DMS53 (cell line): ENCODE results near the gene CHAD.
"Not testable (repeated sequence)": the region's sequence is repeated elsewhere in the genome, so short reads cannot be mapped to it uniquely, and the experiment has no call there.

ENCODE experiments used
- DNase-seq: peaks from one replicate; lab custom pipeline; 2025; lab: John Stamatoyannopoulos, UW

CHAD gene

GRCh38 chr17:50495217-50495823 lies 26.6 kb upstream of the CHAD start:
- DNase-seq = no peak

DNA sequence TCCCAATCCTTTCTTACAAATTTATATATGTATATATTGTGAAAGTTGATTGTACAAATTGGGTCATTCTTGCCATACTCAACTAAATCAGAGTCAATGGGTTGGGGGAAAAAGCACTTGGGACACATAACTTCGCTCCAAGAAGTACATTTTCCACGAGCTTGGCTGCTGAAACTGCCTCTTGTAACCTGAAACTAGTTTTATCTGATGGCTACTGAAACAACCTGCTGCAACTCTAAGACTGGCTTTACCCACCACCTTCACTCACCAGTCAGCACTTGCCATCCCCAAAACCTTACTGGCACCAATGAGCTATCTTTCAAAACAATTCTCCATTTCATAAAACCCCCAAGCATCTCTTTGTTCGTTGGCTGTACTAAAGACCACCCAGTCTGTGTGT lies 25.1 kb upstream of the CHAD start:
- DNase-seq = no peak

GRCh38 chr17:50492214-50492613 lies 23.5 kb upstream of the CHAD start:
- DNase-seq = no peak

DNA sequence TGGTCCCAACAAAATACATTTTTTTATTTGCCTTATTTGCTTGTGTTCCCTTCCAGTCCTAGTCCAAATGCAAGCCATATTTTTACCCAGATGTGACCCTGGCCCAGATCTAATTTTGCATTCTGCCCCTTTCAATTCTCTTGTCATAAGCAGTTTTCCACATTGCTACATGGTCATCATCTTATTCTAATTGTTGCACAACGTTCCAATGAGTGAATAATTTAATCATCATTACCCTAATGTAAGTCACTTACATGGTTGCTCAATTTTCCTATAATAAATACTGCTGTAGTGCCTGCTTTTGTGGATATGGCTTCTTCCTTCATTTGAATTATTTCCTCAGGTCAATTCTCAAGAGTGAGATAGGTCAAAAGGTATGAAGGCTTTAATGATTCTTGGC lies 22.8 kb upstream of the CHAD start:
- no peak for DNase-seq

DNA sequence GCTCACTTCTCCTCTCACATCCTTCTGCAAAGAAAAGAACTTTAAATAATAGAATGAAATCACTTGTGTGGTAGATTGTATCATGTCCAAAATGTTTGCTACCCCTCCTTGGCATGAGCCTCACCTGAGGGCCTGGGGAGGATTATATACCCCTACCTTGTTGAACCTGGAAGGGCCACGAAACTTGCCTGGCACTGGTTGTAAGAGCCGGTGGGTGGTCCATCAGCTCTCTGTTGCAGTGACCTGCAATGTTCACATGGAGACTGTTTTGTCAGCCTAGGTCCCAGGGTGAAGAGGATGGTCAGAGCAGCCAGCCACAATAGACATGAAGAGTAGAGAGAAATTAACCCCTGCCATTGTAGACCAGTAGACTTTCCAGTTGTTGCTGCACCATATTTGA lies 20.2 kb upstream of the CHAD start:
- DNase-seq = no peak

DNA sequence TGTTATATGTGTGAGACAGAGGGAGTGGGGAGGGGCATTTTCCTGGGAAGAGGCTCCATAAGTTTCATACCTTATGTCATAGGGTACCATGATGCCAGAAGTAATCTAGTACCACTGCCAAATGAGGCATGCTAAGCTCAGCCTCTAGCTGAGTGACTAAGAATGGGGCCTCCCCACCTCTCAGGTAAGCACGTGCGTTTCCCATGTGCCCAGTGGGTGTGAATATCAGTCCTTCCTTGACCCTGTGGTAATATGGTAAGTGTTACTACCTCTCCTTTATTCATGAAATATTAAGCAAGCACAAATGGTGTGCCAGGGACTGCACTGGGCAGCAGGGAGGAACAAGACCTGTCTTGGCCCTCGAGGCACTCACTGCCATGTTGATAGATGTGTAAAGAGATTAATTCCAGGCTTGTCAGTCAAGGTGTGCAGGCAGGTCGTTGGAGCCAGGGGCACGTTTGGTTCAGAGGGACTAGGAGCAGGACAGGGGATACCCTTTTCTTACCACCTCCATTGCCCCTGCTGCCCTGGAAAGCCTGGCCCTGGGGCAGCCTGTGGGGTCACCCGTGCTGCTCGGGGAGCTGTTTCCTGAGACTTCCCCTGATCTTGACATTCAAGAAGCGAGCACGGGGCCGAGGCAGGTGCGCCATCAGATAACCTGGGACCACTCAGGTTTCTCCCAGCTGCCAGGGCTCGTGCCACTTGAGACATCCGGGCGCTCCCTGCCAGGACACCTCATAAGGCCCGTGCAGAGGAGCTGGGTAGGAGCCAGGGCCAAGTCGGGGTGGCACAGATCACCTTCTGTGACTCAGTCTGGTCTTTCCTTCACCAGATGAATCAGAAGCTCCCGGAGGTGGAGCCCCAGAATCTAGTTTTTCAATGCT lies 18.8 kb upstream of the CHAD start:
- DNase-seq = no peak

GRCh38 chr17:50484386-50485155 lies 15.9 kb upstream of the CHAD start:
- no peak for DNase-seq

DNA sequence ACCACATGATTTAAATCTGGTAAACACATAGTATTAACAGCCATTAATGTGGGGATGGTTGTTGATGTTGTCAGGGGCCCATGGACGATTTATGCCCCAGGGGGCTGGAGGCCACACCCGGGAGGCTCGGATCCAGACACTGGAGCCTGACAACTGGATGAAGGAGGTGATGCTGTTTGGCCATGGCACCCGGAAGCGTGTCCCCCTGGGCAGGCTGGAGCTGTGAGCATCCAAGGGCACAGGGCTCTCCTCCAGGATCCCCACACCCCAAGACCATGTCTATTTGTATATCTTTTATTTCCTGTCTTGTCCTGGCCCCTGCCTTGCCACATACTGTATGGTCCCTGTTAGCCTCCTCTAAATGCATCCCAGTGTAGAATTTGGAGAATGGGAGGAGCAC lies 14.6 kb upstream of the CHAD start:
- DNase-seq = no peak

DNA sequence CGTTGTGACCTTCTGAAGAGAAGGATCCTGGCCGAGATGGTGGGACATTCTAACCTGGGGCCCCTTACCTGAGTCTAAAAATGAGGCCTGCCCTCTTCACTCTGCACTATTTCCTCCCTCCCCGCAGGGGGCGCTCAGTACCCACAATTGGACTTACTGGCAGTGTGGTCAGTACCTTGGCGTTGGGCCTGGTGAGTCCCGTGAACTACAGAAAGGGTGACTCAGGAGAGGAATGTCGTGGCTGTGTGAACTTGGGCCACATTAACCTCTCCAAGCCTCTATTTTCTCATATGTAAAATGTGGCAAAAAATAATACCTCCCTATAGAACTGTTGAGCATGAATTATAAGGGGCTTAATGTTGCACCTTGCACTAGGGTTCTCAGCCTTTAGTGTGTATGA lies 13.8 kb upstream of the CHAD start:
- DNase-seq = peak; percentile 96

DNA sequence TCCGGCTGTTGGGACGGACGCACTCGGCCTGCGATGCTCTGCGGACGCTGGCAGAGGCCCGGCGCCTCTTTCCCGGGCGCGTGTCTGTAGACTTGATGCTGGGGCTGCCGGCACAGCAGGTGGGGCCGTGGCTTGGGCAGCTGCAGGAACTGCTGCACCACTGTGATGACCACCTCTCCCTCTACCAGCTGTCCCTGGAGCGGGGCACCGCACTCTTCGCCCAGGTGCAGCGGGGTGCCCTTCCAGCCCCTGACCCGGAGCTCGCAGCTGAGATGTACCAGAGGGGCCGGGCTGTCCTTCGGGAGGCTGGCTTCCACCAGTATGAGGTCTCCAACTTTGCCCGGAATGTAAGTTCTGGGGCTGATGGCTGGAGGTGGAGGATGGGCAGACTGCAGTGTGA lies 13.4 kb upstream of the CHAD start:
- peak; percentile 48 for DNase-seq

GRCh38 chr17:50481648-50482047 lies 13.0 kb upstream of the CHAD start:
- DNase-seq = no peak

DNA sequence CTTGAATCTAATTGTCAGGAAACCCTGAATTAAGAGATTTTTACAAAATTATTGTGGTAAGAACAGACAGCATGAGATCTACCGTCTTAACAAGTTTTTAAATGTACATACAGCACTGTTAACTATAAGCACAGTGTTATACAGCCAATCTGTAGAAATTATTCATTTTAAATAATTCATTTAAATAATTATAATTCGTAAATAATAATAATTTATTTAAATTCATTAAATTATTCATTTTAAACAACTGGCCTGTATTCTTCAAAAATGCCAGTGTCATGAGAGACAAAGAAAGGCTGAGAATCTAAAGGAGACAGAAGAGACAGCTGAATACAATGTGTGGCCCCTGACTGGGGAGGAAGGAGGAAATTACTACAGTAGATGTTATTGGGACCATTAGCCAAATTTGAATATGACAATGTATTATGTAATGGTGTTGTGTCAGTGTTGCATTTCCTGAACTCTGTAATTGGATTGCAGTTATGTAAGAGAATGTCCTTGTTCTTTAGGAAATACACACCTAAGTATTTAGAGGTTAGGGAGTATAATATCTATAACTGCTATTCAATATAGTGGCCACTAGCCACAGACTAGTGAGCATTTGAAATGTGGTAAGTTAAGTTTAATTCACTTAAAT lies 12.3 kb upstream of the CHAD start:
- peak; percentile 31 for DNase-seq

- DNase-seq = no peak
These were observed 11.6 kb upstream of the CHAD start for GRCh38 chr17:50480142-50480764.

DNA sequence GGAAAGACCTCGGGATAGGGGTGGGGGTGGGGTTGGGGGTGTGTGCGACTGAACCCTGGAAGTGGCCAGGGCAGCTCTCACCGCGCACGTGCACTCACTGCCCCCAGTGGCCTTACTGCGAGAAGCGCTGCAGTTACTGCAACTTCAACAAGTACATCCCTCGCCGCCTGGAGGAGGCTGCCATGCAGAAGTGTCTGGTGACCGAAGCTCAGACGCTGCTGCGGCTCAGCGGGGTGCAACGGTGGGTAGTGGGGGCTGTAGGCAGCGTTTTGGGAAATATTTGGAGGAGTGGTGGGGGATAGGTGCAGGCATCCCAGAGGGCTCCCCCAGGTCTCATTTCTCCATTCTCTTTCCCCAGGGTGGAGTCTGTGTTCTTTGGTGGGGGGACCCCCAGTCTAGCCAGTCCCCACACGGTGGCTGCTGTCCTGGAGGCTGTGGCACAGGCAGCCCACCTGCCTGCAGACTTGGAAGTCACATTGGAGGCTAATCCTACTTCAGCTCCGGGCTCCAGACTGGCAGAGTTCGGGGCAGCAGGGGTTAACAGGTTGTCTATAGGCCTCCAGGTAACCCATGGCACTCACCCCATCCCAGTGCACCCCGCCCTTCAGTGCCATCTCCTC lies 11.0 kb upstream of the CHAD start:
- peak; percentile 95 for DNase-seq

- DNase-seq = peak; percentile 99
These were observed 10.0 kb upstream of the CHAD start, which contains the start of gene RSAD1 for GRCh38 chr17:50478391-50479381. RSAD1 (plus strand) TSS chr17:50478860; CDS start chr17:50478885, 25 bp downstream.

DNA sequence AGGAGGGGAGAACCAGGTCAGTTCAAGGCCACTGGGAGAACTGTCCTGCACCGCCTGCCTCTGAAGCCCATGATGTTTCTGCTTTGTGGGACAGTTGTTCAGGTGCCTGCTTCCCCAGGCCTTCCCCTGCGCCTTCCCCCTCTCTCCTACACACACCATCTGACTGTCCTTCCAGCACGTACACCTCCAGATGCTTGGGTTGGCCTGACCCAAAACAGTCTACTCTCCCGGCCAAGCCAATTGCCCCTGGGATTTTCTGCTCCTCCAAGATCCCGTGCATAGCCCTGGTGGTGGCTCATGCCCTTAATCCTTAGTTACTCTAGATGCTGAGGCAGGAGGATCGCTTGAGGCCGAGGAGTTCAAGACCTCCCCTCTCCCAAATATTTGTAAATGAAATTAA lies 9.3 kb upstream of the CHAD start:
- no peak for DNase-seq

- DNase-seq = no peak
These were observed 8.1 kb upstream of the CHAD start for GRCh38 chr17:50476545-50477315.

- DNase-seq = not testable (repeated sequence)
These were observed 7.3 kb upstream of the CHAD start for GRCh38 chr17:50475775-50476544.

- no peak for DNase-seq
These were observed 6.7 kb upstream of the CHAD start for GRCh38 chr17:50475362-50475761.
